ENCODE results near the gene SDS. TPM values are rescaled to one million over a fixed set of nuclear protein-coding genes. Genes with fewer than 3 reads are reported as not detected.
"Not testable (repeated sequence)": the region's sequence is repeated elsewhere in the genome, so short reads cannot be mapped to it uniquely, and the experiment has no call there.

Gene SDS
- total RNA-seq, 1 experiment from 2014 or later: not detected

DNA sequence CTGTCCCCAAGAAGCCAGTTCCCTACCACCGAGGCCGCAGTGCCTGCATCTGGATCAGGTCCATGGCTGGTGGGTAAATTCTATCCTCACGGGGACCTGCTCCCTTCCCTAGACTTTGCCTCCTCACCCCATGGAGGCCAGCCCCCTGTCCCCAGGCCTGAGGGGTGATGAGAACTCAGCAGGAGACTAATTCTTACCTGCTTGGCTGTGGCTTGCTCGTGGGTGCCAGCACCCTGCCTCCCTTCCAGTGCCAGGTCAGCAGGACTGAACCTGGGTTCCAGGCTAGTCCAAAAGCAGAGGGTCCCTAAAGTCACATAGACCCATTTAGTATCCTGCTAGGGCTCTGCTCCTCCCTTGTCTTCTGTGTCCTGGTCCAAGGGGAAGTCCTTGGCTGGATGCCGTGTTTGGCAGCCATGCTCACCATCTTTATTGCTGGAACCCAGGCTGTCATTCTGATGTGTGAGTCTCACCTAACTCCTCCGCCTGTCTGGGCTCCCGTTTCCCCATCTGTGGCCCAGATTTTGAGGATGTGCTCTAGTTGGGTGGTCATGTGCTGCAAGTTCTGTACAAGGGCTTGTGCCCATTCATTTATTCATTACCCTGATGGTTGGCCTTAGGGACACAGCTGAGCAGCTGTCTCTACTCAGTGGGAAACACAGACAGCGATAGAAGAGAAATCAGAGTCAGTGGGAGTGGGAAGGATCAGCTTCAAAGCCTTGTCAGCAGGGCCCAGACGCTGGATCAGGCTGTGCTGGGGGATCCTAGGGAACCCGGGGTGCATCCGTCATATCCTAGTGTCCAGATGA, 44.4 kb downstream of the SDS start:
- no peaks in the 10 kb centered on the region for H3K79me2 ChIP-seq (ENCODE audit: low read depth)
- H3K9me3 ChIP-seq (ENCODE audit: insufficient read depth, low read depth): no peaks in the 10 kb centered on the region
- H4K20me1 ChIP-seq (ENCODE audit: insufficient read depth): 0 out of 2 replicates have a peak, but pooled peaks cover 4% of the 10 kb centered on the region
- TSS peak; percentile 24 for BruUV-seq (replicated peaks)
- ChIA-PET POLR2A (ENCODE audit: unreplicated experiment) (no interaction called here), CTCF (no interaction called here)
- no peak for DNase-seq
- H3K4me2 ChIP-seq: peak overlapping the region; percentile 89
- peak overlapping the region; percentile 91 for H3K4me3 ChIP-seq
- H3K27me3 ChIP-seq (ENCODE audit: insufficient read depth, low read depth): no peaks in the 10 kb centered on the region
- H3K4me1 ChIP-seq (replicated peaks; ENCODE audit: insufficient read depth): peaks cover 6% of the 10 kb centered on the region; the same call in 1 of the 2 replicates
- no peak overlapping the region for H3K27ac ChIP-seq
- H2AFZ ChIP-seq: peak overlapping the region; percentile 93
- peaks cover 18% of the 10 kb centered on the region; the same call in 1 of the 2 replicates for H3F3A ChIP-seq (ENCODE audit: insufficient read depth, low read depth)
- intact Hi-C loops (cut with micrococcal nuclease; ENCODE audit: unreplicated experiment): loop anchor here (2.0 kb wide), 1 partner anchor 25 kb away; the partner anchor contains the start of gene SLC8B1
- H3K36me3 ChIP-seq (ENCODE audit: low read depth): no peaks in the 10 kb centered on the region
- TF ChIP-seq, protein P1, sequence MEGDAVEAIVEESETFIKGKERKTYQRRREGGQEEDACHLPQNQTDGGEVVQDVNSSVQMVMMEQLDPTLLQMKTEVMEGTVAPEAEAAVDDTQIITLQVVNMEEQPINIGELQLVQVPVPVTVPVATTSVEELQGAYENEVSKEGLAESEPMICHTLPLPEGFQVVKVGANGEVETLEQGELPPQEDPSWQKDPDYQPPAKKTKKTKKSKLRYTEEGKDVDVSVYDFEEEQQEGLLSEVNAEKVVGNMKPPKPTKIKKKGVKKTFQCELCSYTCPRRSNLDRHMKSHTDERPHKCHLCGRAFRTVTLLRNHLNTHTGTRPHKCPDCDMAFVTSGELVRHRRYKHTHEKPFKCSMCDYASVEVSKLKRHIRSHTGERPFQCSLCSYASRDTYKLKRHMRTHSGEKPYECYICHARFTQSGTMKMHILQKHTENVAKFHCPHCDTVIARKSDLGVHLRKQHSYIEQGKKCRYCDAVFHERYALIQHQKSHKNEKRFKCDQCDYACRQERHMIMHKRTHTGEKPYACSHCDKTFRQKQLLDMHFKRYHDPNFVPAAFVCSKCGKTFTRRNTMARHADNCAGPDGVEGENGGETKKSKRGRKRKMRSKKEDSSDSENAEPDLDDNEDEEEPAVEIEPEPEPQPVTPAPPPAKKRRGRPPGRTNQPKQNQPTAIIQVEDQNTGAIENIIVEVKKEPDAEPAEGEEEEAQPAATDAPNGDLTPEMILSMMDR (conservative IDR thresholded peaks at IDR 0.05): no peak
- TF ChIP-seq EZH2 (IDR thresholded peaks at IDR 0.05; ENCODE audit: low read depth): no peak
- no peaks in the 10 kb centered on the region for H3K9me2 ChIP-seq (ENCODE audit: insufficient read depth)

DNA sequence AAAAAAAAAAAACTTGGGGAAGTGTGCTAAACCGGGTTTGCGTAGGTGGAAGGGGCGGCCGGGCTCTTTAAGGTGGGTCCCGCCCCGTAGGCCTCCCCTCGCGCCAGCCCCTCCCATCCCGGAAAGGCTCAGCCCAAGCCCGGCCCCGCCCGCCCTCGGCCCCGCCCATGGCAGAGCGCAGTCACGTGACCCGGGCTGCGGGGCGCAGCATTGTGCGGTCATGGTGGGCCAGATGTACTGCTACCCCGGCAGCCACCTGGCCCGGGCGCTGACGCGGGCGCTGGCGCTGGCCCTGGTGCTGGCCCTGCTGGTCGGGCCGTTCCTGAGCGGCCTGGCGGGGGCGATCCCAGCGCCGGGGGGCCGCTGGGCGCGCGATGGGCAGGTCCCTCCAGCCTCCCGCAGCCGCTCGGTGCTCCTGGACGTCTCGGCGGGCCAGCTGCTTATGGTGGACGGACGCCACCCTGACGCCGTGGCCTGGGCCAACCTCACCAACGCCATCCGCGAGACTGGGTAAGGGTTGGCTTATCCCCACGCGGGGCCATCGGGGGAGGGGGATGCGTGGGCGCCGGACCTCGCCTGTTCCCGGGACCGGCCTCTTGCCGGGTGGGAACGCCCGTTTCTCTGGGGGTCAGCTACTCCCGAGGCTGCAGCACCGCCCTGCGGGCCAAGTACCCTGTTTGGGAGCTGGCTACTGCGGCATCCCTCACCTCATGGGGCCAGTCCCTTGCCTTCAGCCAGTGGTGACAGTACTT, 45.1 kb downstream of the SDS start, which contains the start of gene PLBD2:
PLBD2 (plus strand) TSS at position 207 of the 752 bp plus-strand sequence; CDS start at position 221, 14 bp downstream.
- H3K4me2 ChIP-seq: peak within 1 kb of the TSS; percentile 89
- peak within 1 kb of the TSS; percentile 93 for H2AFZ ChIP-seq
- no peaks in the 10 kb centered on the region for H3K9me3 ChIP-seq (ENCODE audit: insufficient read depth, low read depth)
- BruUV-seq (replicated peaks): no TSS peak
- H3K4me3 ChIP-seq: peak within 1 kb of the TSS; percentile 91
- H3K9me2 ChIP-seq (ENCODE audit: insufficient read depth): no peaks in the 10 kb centered on the region
- H3K79me2 ChIP-seq (ENCODE audit: low read depth): no peaks in the 10 kb centered on the region
- intact Hi-C loops (cut with micrococcal nuclease; ENCODE audit: unreplicated experiment): loop anchor here (2.0 kb wide), 1 partner anchor 24 kb away; the partner anchor contains the start of gene SLC8B1
- H3K4me1 ChIP-seq (replicated peaks; ENCODE audit: insufficient read depth): peaks cover 6% of the 10 kb centered on the region; the same call in 1 of the 2 replicates
- peak; percentile 75 to 90 for DNase-seq
- H3K36me3 ChIP-seq (ENCODE audit: low read depth): no peaks in the 10 kb centered on the region
- 0 out of 2 replicates have a peak, but pooled peaks cover 4% of the 10 kb centered on the region for H4K20me1 ChIP-seq (ENCODE audit: insufficient read depth)
- TF ChIP-seq EZH2 (IDR thresholded peaks at IDR 0.05; ENCODE audit: low read depth): no peak
- TF ChIP-seq, protein P1 (conservative IDR thresholded peaks at IDR 0.05): no peak
- H3K27me3 ChIP-seq (ENCODE audit: insufficient read depth, low read depth): no peaks in the 10 kb centered on the region
- ChIA-PET POLR2A (ENCODE audit: unreplicated experiment) (interaction anchor here (0.6 kb wide), 1 partner anchor 137 kb away, joined by 9 read pairs; no protein-coding TSS in a partner anchor), CTCF (no interaction called here)
- H3K27ac ChIP-seq: no peak within 1 kb of the TSS
- peaks cover 18% of the 10 kb centered on the region; the same call in 1 of the 2 replicates for H3F3A ChIP-seq (ENCODE audit: insufficient read depth, low read depth)

DNA sequence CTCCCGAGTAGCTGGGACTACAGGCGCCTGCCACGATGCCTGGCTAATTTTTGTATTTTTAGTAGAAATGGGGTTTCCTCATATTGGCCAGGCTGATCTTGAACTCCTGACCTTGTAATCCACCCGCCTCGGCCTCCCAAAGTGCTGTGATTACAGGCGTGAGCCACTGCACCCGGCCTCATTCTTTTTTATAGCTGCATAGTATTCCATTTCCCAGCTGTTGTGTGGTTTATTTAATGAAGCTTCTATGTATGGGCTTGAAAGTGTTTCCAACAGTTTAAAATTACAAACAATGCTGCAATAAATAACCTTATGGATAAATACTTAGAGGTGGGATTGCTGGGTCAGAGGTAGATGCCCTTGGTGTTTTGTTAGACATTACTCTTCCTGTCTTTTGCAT, 49.5 kb downstream of the SDS start:
- H3F3A ChIP-seq (ENCODE audit: insufficient read depth, low read depth): peaks cover 19% of the 10 kb centered on the region; the same call in 1 of the 2 replicates
- H3K4me3 ChIP-seq; H3K79me2 ChIP-seq (ENCODE audit: low read depth); H3K27ac ChIP-seq; H2AFZ ChIP-seq; H3K36me3 ChIP-seq (ENCODE audit: low read depth); DNase-seq; H3K4me2 ChIP-seq; CTCF ChIA-PET; H4K20me1 ChIP-seq (ENCODE audit: insufficient read depth); H3K9me2 ChIP-seq (ENCODE audit: insufficient read depth); H3K4me1 ChIP-seq (replicated peaks; ENCODE audit: insufficient read depth); intact Hi-C loops (cut with micrococcal nuclease; ENCODE audit: unreplicated experiment); H3K27me3 ChIP-seq (ENCODE audit: insufficient read depth, low read depth); H3K9me3 ChIP-seq (ENCODE audit: insufficient read depth, low read depth); BruUV-seq (replicated peaks): not testable (repeated sequence)
- POLR2A ChIA-PET (ENCODE audit: unreplicated experiment): interaction anchor here (0.6 kb wide), 1 partner anchor 29 kb away, joined by 16 read pairs; no protein-coding TSS in a partner anchor

Measured in PC-9 (cell line).